ENCODE results near the gene DELE1.

The DELE1 gene

DNA sequence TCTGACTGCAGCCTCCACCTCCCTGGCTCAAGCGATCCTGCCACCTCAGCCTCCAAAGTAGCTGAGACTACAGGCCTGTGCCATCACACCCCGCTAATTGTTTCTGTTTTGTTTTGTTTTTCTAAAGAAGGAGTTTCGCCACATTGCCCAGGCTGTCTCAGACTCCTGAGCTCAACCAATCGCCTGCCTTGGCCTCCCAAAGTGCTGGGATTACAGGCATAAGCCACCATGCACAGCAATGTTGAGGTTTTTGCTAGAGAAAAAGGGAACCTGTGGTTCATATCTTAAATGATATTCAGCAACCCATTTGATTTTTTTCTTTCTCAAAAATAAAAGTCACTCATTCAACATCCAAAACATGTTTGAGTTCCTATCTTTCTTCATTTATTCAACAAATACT, 20.4 kb upstream of the DELE1 start:
- POLR2A ChIA-PET, result no interaction called here
- no peak for DNase-seq (ENCODE audit: extremely low spot score)
- TF ChIP-seq, protein P1, sequence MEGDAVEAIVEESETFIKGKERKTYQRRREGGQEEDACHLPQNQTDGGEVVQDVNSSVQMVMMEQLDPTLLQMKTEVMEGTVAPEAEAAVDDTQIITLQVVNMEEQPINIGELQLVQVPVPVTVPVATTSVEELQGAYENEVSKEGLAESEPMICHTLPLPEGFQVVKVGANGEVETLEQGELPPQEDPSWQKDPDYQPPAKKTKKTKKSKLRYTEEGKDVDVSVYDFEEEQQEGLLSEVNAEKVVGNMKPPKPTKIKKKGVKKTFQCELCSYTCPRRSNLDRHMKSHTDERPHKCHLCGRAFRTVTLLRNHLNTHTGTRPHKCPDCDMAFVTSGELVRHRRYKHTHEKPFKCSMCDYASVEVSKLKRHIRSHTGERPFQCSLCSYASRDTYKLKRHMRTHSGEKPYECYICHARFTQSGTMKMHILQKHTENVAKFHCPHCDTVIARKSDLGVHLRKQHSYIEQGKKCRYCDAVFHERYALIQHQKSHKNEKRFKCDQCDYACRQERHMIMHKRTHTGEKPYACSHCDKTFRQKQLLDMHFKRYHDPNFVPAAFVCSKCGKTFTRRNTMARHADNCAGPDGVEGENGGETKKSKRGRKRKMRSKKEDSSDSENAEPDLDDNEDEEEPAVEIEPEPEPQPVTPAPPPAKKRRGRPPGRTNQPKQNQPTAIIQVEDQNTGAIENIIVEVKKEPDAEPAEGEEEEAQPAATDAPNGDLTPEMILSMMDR (IDR thresholded peaks at IDR 0.05; ENCODE audit: control extremely low read depth, extremely low read depth, low read depth, missing control alignments), result no peak
- CTCF ChIA-PET, result interaction anchor here (4.9 kb wide), 1 partner anchor 23 kb away, joined by 19 read pairs; the partner anchor contains the start of gene PCDH1

DNA sequence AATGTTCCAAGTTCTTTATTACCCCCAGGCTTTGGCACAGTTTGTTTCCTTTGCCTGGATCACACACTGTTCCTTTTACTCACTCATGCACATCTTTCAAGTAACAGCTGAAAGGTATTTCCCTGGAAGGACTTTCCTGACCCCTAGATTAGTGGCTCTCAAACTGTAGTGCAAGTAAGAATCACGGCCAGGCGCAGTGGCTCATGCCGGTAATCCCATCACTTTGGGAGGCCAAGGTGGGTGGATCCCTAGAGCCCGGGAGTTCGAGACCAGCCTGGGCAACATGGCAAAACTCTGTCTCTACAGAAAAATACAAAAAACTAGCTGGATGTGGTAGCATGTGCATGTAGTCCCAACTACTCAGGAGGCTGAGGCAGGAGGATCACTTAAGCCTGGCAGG, 19.1 kb upstream of the DELE1 start:
- no peak for DNase-seq (ENCODE audit: extremely low spot score)
- CTCF ChIA-PET, result interaction anchor here (4.9 kb wide), 1 partner anchor 25 kb away, joined by 19 read pairs; the partner anchor contains the start of gene PCDH1
- TF ChIP-seq, protein P1 (IDR thresholded peaks at IDR 0.05; ENCODE audit: control extremely low read depth, extremely low read depth, low read depth, missing control alignments), result no peak
- POLR2A ChIA-PET, result no interaction called here

DNA sequence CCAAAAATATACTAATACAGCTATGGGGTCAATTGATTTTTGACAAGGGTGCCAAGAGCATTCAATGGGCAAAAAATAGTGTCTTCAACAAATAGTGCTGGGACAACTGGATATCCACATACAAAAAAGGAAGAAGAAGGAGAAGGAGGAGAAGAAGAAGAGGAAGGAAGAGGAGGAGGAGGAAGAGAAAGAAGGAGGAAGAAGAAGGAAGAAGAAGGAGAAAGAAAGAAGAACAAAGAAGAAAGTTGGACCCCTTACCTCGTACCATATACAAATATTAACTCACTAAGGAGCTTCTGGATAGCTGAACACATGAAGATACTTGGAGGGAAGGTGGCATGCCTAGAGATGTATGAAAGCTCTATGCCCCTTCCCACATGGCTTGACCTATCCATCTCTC, 17.2 kb upstream of the DELE1 start:
- ChIA-PET CTCF (interaction anchor here (1.4 to 4.9 kb wide), 4 partner anchors 10 to 27 kb away, joined by 3 to 19 read pairs (median 4); partner anchors contain the start of gene PCDH1), POLR2A (no interaction called here)
- TF ChIP-seq, protein P1 (IDR thresholded peaks at IDR 0.05; ENCODE audit: control extremely low read depth, extremely low read depth, low read depth, missing control alignments), result no peak
- no peak for DNase-seq (ENCODE audit: extremely low spot score)

DNA sequence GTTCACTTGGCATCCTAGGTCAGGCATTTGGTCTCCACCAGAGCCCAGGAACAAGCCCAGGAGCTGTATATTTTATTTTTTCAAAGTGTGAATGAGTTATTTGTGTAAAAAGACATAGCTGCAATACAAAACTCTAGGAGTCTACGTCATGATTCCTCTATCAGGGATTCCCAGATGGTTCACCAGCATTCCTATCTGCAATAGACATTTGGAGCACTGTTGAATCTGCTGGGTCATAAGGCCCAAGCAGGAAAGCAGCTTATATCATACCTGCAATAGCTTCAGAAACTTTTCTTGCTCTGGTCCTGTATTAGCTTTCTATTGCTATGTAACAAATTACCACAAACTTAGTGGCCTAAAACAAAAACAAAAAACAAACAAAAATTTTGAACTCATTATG, 16.7 kb upstream of the DELE1 start:
- DNase-seq (ENCODE audit: extremely low spot score), result no peak
- TF ChIP-seq, protein P1 (IDR thresholded peaks at IDR 0.05; ENCODE audit: control extremely low read depth, extremely low read depth, low read depth, missing control alignments), result no peak
- POLR2A ChIA-PET, result no interaction called here
- CTCF ChIA-PET, result interaction anchor here (1.4 to 4.9 kb wide), 4 partner anchors 10 to 27 kb away, joined by 3 to 19 read pairs (median 4); partner anchors contain the start of gene PCDH1

DNA sequence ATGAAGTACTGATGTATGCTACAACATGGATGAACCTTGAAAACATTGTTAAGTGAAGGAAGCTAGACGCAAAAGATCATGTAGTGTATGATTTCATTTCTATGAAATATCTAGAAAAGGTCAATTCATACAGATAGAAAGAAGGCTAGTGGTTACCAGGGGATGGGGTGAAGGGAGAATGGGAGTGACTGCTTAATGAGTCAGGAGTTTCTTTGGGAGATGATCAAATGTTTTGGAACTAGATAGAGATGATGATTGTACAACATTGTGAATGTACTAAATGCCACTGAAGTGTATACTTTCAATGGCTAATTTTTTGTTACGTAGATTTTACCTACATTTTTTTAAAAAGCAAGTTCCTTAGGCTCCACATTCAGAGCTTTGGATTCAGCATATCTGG, 14.9 kb upstream of the DELE1 start:
- ChIA-PET CTCF (interaction anchor here (0.7 to 1.6 kb wide), 5 partner anchors 12 to 49 kb away, joined by 3 to 6 read pairs (median 3); no protein-coding TSS in a partner anchor), POLR2A (no interaction called here)
- TF ChIP-seq, protein P1 (IDR thresholded peaks at IDR 0.05; ENCODE audit: control extremely low read depth, extremely low read depth, low read depth, missing control alignments), result no peak
- DNase-seq (ENCODE audit: extremely low spot score), result no peak

DNA sequence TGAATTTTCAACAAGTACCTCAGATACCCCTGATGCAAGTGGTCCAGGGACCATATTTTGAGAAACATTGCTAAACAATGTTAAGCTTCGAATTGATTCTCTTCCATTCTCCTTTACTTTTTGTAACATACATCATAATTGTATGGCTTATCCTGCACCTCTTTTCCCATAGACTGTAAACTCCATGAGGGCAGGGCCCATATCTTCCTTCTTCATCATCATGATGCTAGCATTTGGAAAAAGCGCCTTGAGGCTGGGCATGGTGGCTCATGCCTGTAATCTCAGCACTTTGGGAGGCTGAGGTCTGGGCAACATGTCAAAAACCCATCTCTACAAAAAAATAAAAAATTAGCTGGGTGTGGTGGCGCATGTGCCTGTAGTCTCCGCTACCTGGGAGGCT, 14.5 kb upstream of the DELE1 start:
- CTCF ChIA-PET, result interaction anchor here (0.9 to 1.6 kb wide), 4 partner anchors 13 to 50 kb away, joined by 3 to 6 read pairs (median 4); no protein-coding TSS in a partner anchor
- TF ChIP-seq, protein P1 (IDR thresholded peaks at IDR 0.05; ENCODE audit: control extremely low read depth, extremely low read depth, low read depth, missing control alignments), result no peak
- no peak for DNase-seq (ENCODE audit: extremely low spot score)
- POLR2A ChIA-PET, result no interaction called here
